HFFc6 (cell line): ENCODE results near the gene ADAM33. TPM values are rescaled to one million over a fixed set of nuclear protein-coding genes. Genes with fewer than 3 reads are reported as not detected.
A peak's percentile ranks its signal among the peaks of the same experiment; 100 is the strongest.

Experiments
- DNase-seq: peaks from one replicate; pipeline ENCODE4 v3.0.0-alpha.2; 2018
- H3K27ac Mint-ChIP-seq: 2 replicates; pipeline ENCODE4 v1.8.0; 2020; ENCODE audit warnings: mild to moderate bottlenecking, mixed read lengths
- H3K27me3 Mint-ChIP-seq: 2 replicates; pipeline ENCODE4 v1.8.0; 2021; ENCODE audit warnings: mild to moderate bottlenecking, moderate library complexity, mixed read lengths; ENCODE audit not compliant: insufficient read depth
- H3K36me3 Mint-ChIP-seq: 2 replicates; pipeline ENCODE4 v1.8.0; 2021; ENCODE audit warnings: low read depth, mixed read lengths
- H3K4me1 Mint-ChIP-seq: 2 replicates; pipeline ENCODE4 v1.8.0; 2020; ENCODE audit warnings: low read depth, mixed read lengths
- H3K4me3 Mint-ChIP-seq: 2 replicates; pipeline ENCODE4 v1.8.0; 2020; ENCODE audit warnings: mild to moderate bottlenecking, moderate library complexity, mixed read lengths
- H3K9me3 Mint-ChIP-seq: 2 replicates; pipeline ENCODE4 v1.8.0; 2020; ENCODE audit warnings: mild to moderate bottlenecking, mixed read lengths
- total RNA-seq, 6 experiments: library from RNA; stranded (reverse); fragmentation: NEBNext Ultra II Directional; extraction: Animal tissue kit (Norgen Biotek cat#: 25700); gene quantifications; 2 replicates in 1 of 6; 3 replicates in 5 of 6; pipeline ENCODE4 v1.2.3, GENCODE V29; 2021
- TF ChIP-seq, protein P1 (sequence below): fragments of 200-600 bp; sonication (generic); IDR thresholded peaks from 2 replicates; pipeline ENCODE4 v1.5.0; 2021; ENCODE audit warnings: antibody characterized with exemption, mild to moderate bottlenecking

Gene ADAM33
- total RNA-seq, 6 experiments from 2014 or later, result 81.5 to 96.1 (median 87.6) TPM

DNA sequence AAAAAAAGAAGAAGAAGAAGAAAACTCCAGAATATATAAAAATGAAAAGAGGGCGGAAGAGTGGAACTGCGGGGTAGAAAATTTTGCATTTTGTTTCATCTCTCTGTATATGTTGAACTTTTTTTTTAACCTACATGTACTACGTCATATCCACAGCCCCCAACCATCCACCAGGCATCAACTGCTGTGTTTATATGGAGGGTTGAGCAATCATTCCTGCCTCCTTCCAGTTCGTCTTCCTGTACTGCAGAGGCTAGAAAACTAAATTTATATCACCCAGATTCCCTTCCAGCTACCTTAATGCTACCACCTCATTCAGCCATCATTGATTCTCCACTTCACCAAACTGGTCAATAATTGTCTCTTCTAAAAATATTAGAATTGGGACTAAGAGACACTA lies 40.1 kb upstream of the ADAM33 start:
- DNase-seq, result no peak
- H3K4me1 Mint-ChIP-seq, result peaks cover 1% of the 10 kb centered on the region
- H3K4me3 Mint-ChIP-seq, result no peak overlapping the region
- H3K36me3 Mint-ChIP-seq, result no peaks in the 10 kb centered on the region
- H3K9me3 Mint-ChIP-seq, result no peaks in the 10 kb centered on the region
- H3K27ac Mint-ChIP-seq, result no peak overlapping the region
- peaks cover 12% of the 10 kb centered on the region for H3K27me3 Mint-ChIP-seq
- TF ChIP-seq, protein P1, sequence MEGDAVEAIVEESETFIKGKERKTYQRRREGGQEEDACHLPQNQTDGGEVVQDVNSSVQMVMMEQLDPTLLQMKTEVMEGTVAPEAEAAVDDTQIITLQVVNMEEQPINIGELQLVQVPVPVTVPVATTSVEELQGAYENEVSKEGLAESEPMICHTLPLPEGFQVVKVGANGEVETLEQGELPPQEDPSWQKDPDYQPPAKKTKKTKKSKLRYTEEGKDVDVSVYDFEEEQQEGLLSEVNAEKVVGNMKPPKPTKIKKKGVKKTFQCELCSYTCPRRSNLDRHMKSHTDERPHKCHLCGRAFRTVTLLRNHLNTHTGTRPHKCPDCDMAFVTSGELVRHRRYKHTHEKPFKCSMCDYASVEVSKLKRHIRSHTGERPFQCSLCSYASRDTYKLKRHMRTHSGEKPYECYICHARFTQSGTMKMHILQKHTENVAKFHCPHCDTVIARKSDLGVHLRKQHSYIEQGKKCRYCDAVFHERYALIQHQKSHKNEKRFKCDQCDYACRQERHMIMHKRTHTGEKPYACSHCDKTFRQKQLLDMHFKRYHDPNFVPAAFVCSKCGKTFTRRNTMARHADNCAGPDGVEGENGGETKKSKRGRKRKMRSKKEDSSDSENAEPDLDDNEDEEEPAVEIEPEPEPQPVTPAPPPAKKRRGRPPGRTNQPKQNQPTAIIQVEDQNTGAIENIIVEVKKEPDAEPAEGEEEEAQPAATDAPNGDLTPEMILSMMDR, result no peak

DNA sequence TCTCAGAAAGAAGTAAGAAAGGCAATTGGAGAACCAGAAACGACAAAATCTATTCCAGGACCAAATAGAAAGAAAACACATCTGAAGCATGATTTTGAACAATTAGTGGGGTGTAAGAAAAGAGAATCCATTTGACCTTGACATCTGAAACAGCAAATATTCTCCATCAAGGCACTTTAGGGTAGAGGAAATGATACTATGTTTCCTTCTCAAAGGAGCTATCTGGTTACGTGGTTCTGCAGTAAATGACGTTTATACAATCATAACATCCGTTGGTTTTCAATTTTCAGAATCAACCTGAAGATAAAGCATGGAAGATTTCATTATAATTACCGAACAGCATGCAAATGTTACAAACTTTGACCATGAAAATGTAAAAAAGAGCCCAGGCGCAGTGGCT lies 38.8 kb upstream of the ADAM33 start:
- Mint-ChIP-seq H3K9me3 (no peaks in the 10 kb centered on the region), H3K27me3 (peaks cover 12% of the 10 kb centered on the region), H3K4me1 (no peaks in the 10 kb centered on the region), H3K4me3 (no peak overlapping the region), H3K36me3 (no peaks in the 10 kb centered on the region), H3K27ac (no peak overlapping the region)
- TF ChIP-seq, protein P1, result no peak
- DNase-seq, result no peak

DNA sequence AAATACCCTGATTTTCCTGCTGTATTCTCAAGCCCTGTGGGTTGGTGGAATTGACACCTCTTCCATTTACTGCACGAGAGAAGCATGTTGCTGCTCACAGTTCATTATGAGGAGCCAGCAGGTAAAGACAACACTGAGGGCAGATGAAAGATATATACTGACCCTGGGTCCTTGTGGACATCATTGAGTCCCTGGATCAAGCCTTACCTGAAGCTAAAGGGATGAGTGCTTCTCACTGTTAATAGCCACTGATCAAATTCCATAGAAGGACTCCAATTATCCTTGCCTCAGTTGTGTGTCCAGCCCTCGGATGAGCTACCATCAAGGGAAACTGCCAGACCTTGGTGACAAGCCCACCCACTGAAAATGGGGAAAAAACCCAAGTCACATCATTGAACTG lies 38.3 kb upstream of the ADAM33 start:
- no peaks in the 10 kb centered on the region for H3K9me3 Mint-ChIP-seq
- H3K4me3 Mint-ChIP-seq, result no peak overlapping the region
- peaks cover 12% of the 10 kb centered on the region for H3K27me3 Mint-ChIP-seq
- no peaks in the 10 kb centered on the region for H3K36me3 Mint-ChIP-seq
- TF ChIP-seq, protein P1, result no peak
- no peaks in the 10 kb centered on the region for H3K4me1 Mint-ChIP-seq
- no peak for DNase-seq
- no peak overlapping the region for H3K27ac Mint-ChIP-seq

DNA sequence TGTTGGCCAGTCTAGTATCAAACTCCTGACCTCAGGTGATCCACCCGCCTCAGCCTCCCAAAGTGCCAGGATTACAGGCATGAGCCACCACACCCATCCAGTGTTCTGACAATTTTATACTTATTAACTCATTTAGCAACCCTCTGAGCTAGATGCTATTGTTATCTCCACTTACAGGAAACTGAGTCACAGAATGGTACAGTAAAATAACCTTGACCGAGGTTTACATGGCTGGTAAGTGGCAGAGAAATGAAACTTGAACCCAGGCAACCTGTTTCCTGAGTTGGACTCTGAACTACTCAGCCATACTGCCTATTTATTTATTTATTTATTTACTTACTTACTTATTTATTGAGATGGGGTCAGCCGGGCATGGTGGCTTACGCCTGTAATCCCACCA lies 37.2 kb upstream of the ADAM33 start:
- peaks cover 12% of the 10 kb centered on the region for H3K27me3 Mint-ChIP-seq
- no peaks in the 10 kb centered on the region for H3K36me3 Mint-ChIP-seq
- H3K4me1 Mint-ChIP-seq, result no peaks in the 10 kb centered on the region
- H3K27ac Mint-ChIP-seq, result no peak overlapping the region
- H3K4me3 Mint-ChIP-seq, result no peak overlapping the region
- H3K9me3 Mint-ChIP-seq, result no peaks in the 10 kb centered on the region
- TF ChIP-seq, protein P1, result no peak
- no peak for DNase-seq

DNA sequence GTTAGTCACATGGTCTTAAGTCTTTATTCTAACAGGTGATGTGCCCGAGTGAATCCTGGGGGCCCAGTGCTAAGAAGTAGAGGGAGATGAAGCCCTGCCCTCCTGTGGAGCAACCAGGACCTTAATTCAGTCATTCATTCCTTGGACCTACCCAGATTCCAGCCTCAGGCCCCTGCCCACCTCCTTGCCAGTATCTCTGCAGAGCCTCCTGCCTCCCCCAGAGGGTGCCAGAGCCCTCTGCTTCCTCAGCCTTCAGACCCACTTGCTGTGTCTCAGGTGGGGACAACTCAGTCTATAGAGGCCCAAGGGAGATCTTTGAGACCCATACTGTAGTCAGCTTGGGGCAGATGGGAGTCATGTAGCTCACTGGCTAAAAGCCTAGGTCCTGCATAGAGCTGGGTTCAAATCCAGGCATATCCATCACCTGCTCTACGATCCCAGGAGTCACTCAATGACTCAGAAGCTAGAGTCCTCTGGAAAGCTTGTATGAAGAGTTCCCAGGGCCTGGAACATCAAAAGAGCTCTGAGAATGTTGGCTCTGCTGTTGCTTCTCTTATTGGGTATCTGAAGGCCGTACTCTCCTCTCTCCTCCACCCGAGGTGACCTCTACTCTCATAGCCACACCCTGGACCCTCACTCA lies 34.5 kb upstream of the ADAM33 start:
- no peaks in the 10 kb centered on the region for H3K4me1 Mint-ChIP-seq
- H3K4me3 Mint-ChIP-seq, result no peak overlapping the region
- TF ChIP-seq, protein P1, result peak; percentile 73
- H3K27ac Mint-ChIP-seq, result no peak overlapping the region
- no peaks in the 10 kb centered on the region for H3K36me3 Mint-ChIP-seq
- peak; percentile 18 for DNase-seq
- H3K27me3 Mint-ChIP-seq, result peaks cover 8% of the 10 kb centered on the region
- no peaks in the 10 kb centered on the region for H3K9me3 Mint-ChIP-seq
